Measurements from ENCODE around the gene SCN11A. TPM values are rescaled to one million over a fixed set of nuclear protein-coding genes. Genes with fewer than 3 reads are reported as not detected.

Gene SCN11A
- total RNA-seq (2021) (not detected in 2 replicates), Bru-seq, nascent RNA (percentile 4 among the genes with signal in this experiment), BruChase-seq, experiment 1, labeled RNA remaining after a 2-hour chase (percentile 5 among the genes with signal in this experiment), BruChase-seq, experiment 2, labeled RNA remaining after a 6-hour chase (percentile 8 among the genes with signal in this experiment)
- long read RNA-seq = 0 reads

DNA sequence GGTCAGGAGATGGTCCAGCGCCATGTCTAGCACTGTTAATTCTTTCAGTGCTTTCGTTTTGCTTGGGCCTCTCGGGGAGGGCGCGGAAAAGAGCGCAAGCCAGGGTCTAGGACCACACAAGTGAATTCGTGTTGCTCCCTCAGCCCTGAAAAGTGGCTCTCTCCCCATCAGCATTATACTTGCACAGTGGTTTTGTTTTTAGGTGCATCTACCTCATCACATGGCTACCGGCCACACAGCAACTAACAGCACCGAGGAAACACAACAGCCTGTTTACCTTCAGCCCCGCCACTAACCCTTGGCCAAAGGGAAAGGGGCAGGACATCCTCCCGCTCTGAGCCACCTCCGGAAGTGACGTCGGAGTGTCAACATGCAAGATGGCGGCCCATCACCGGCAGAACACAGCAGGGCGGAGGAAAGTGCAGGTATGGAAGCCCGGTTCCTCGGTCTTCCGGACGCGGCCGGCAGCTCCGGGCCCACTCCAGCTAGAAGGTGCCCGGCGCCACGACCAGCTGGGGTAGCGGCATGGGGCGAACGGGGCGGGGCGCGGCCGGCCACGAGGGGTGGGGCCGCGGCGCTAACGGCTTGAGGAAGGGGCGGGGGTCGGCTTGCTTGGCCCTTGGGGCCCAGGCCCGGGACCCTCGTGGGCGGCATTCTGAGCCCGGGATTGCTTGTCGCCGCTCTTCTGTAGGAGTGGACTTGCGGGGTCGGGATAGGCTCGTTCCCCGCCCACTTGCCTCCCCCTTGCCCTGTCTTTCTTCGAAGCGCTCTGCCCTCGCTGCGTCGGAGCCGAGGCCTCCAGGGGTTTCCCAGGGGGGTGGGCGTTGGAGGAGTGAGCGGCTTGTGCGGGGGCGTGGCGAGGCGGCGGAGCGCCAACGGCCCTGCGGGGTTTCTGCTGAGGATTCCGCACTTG lies at the start of gene SCN11A, which contains the start of gene WDR48:
TSS of gene SCN11A (minus strand) at position 296 of the 913 bp plus-strand sequence. CDS start 101,582 bp downstream, outside the sequence.
TSS of gene WDR48 (plus strand) at position 368 of the 913 bp plus-strand sequence. CDS start at position 378, 10 bp downstream.
- peak within 1 kb of the TSS; percentile 98 for H3K4me3 ChIP-seq
- H3K79me2 ChIP-seq (ENCODE audit: low read depth) = peaks cover 32% of the 10 kb centered on the region
- H3K36me3 ChIP-seq (ENCODE audit: low read depth) = no peaks in the 10 kb centered on the region
- CTCF ChIA-PET = no interaction called here
- H3K27me3 ChIP-seq (ENCODE audit: insufficient read depth, low read depth) = no peaks in the 10 kb centered on the region
- 0 out of 2 replicates have a peak, but pooled peaks cover 3% of the 10 kb centered on the region for H4K20me1 ChIP-seq (ENCODE audit: insufficient read depth)
- DNase-seq = peak; percentile 79 to 82
- H3K9me3 ChIP-seq (ENCODE audit: insufficient read depth, low read depth) = no peaks in the 10 kb centered on the region
- TSS peak; percentile 97 for BruUV-seq (replicated peaks)
- H2AFZ ChIP-seq = peak within 1 kb of the TSS; percentile 99
- peak within 1 kb of the TSS; percentile 87 for H3K4me2 ChIP-seq
- no peaks in the 10 kb centered on the region for H3K9me2 ChIP-seq (ENCODE audit: insufficient read depth)
- no peak for TF ChIP-seq EZH2 (IDR thresholded peaks at IDR 0.05; ENCODE audit: low read depth)
- TF ChIP-seq, protein P1, sequence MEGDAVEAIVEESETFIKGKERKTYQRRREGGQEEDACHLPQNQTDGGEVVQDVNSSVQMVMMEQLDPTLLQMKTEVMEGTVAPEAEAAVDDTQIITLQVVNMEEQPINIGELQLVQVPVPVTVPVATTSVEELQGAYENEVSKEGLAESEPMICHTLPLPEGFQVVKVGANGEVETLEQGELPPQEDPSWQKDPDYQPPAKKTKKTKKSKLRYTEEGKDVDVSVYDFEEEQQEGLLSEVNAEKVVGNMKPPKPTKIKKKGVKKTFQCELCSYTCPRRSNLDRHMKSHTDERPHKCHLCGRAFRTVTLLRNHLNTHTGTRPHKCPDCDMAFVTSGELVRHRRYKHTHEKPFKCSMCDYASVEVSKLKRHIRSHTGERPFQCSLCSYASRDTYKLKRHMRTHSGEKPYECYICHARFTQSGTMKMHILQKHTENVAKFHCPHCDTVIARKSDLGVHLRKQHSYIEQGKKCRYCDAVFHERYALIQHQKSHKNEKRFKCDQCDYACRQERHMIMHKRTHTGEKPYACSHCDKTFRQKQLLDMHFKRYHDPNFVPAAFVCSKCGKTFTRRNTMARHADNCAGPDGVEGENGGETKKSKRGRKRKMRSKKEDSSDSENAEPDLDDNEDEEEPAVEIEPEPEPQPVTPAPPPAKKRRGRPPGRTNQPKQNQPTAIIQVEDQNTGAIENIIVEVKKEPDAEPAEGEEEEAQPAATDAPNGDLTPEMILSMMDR (conservative IDR thresholded peaks at IDR 0.05) = no peak
- H3K27ac ChIP-seq = peak within 1 kb of the TSS; percentile 64; the same call in 1 of the 2 replicates
- peaks cover 7% of the 10 kb centered on the region for H3K4me1 ChIP-seq (replicated peaks; ENCODE audit: insufficient read depth)
- POLR2A ChIA-PET (ENCODE audit: unreplicated experiment) = no interaction called here
- H3F3A ChIP-seq (ENCODE audit: insufficient read depth, low read depth) = no peaks in the 10 kb centered on the region
- intact Hi-C loops (cut with micrococcal nuclease; ENCODE audit: unreplicated experiment) = no loop called here

DNA sequence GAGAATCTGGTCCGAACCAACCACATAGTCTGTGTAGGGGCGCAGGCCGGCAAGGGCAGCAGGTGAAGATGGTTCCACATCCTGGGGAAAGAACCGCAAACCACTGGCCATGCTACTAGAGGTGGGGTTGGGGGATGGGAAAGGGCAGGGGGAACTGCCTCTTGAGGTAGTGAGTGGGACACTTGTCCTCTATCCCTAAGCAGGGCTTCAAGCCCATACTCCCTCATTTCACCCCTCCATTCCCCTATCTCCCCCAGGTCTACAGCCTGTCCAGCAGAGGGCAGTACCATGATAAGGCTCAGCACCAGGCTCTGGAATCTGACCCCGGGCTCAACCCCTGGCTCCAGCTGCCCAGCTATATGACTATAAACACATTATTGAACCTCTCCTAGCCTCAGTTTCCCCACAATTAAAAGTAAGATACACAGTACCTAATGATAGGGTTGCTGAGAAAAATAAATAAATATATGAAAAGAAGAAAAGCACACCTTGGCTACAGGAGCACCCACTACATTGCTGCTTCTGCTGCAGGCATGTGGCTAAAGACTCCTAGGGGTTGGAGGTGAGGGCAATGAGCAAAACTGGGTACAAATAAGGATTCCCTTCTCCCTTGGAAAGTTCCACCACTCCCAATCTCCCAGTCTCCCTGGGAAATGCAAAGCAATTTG lies 49.4 kb upstream of the SCN11A start:
- BruUV-seq (replicated peaks) = no TSS peak
- H3K36me3 ChIP-seq (ENCODE audit: low read depth) = peaks cover 3% of the 10 kb centered on the region; the same call in 1 of the 2 replicates
- peaks cover 12% of the 10 kb centered on the region for H3K4me1 ChIP-seq (replicated peaks; ENCODE audit: insufficient read depth)
- H2AFZ ChIP-seq = no peak overlapping the region
- H3K79me2 ChIP-seq (ENCODE audit: low read depth) = peaks cover 18% of the 10 kb centered on the region
- H3K9me2 ChIP-seq (ENCODE audit: insufficient read depth) = no peaks in the 10 kb centered on the region
- H3K27me3 ChIP-seq (ENCODE audit: insufficient read depth, low read depth) = no peaks in the 10 kb centered on the region
- no peaks in the 10 kb centered on the region for H3K9me3 ChIP-seq (ENCODE audit: insufficient read depth, low read depth)
- H3K4me3 ChIP-seq = no peak overlapping the region
- H3K27ac ChIP-seq = no peak overlapping the region
- POLR2A ChIA-PET (ENCODE audit: unreplicated experiment) = no interaction called here
- TF ChIP-seq EZH2 (IDR thresholded peaks at IDR 0.05; ENCODE audit: low read depth) = no peak
- TF ChIP-seq, protein P1 (conservative IDR thresholded peaks at IDR 0.05) = peak; percentile 77
- no peak overlapping the region for H3K4me2 ChIP-seq
- peaks cover 11% of the 10 kb centered on the region; the same call in 1 of the 2 replicates for H4K20me1 ChIP-seq (ENCODE audit: insufficient read depth)
- intact Hi-C loops (cut with micrococcal nuclease; ENCODE audit: unreplicated experiment) = loop anchor here (1.0 kb wide), 1 partner anchor 187 kb away; no protein-coding TSS in a partner anchor
- peaks cover 7% of the 10 kb centered on the region; the same call in 1 of the 2 replicates for H3F3A ChIP-seq (ENCODE audit: insufficient read depth, low read depth)
- DNase-seq = peak in 1 of 2 experiments; percentile 31
- CTCF ChIA-PET = interaction anchor here (0.6 kb wide), 1 partner anchor 187 kb away, joined by 4 read pairs; no protein-coding TSS in a partner anchor

DNA sequence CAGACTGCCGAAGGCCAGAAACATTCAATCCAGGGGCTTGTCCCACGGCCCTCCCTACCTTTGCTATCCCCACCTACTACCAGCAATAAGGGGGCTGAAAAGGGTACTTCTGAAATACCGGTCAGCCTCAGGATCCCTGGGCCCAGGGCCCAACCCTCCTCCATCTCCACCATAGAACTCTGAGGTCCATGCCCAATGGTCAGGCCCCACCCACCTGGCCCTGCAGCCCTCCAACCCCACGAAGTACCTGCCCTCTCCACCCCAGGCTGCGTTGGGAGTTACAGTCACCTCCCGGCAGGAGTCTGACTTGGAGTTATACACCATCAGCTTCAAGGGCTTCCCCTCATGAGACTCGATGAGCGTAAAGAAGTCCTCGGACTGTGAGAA lies 48.7 kb upstream of the SCN11A start:
- no peaks in the 10 kb centered on the region for H3K9me3 ChIP-seq (ENCODE audit: insufficient read depth, low read depth)
- peaks cover 12% of the 10 kb centered on the region for H3K79me2 ChIP-seq (ENCODE audit: low read depth)
- no peak overlapping the region for H3K27ac ChIP-seq
- no TSS peak for BruUV-seq (replicated peaks)
- H3F3A ChIP-seq (ENCODE audit: insufficient read depth, low read depth) = peaks cover 7% of the 10 kb centered on the region; the same call in 1 of the 2 replicates
- DNase-seq = no peak
- no peaks in the 10 kb centered on the region for H3K27me3 ChIP-seq (ENCODE audit: insufficient read depth, low read depth)
- no peak overlapping the region for H3K4me2 ChIP-seq
- TF ChIP-seq EZH2 (IDR thresholded peaks at IDR 0.05; ENCODE audit: low read depth) = no peak
- TF ChIP-seq, protein P1 (conservative IDR thresholded peaks at IDR 0.05) = no peak
- H4K20me1 ChIP-seq (ENCODE audit: insufficient read depth) = peaks cover 11% of the 10 kb centered on the region; the same call in 1 of the 2 replicates
- H3K4me3 ChIP-seq = no peak overlapping the region
- H3K4me1 ChIP-seq (replicated peaks; ENCODE audit: insufficient read depth) = peaks cover 5% of the 10 kb centered on the region
- H3K9me2 ChIP-seq (ENCODE audit: insufficient read depth) = no peaks in the 10 kb centered on the region
- no peak overlapping the region for H2AFZ ChIP-seq
- intact Hi-C loops (cut with micrococcal nuclease; ENCODE audit: unreplicated experiment) = no loop called here
- POLR2A ChIA-PET (ENCODE audit: unreplicated experiment) = no interaction called here
- CTCF ChIA-PET = no interaction called here
- peaks cover 3% of the 10 kb centered on the region; the same call in 1 of the 2 replicates for H3K36me3 ChIP-seq (ENCODE audit: low read depth)
